ENCODE measurements around the gene CDC25B.

- TF ChIP-seq, protein P1, sequence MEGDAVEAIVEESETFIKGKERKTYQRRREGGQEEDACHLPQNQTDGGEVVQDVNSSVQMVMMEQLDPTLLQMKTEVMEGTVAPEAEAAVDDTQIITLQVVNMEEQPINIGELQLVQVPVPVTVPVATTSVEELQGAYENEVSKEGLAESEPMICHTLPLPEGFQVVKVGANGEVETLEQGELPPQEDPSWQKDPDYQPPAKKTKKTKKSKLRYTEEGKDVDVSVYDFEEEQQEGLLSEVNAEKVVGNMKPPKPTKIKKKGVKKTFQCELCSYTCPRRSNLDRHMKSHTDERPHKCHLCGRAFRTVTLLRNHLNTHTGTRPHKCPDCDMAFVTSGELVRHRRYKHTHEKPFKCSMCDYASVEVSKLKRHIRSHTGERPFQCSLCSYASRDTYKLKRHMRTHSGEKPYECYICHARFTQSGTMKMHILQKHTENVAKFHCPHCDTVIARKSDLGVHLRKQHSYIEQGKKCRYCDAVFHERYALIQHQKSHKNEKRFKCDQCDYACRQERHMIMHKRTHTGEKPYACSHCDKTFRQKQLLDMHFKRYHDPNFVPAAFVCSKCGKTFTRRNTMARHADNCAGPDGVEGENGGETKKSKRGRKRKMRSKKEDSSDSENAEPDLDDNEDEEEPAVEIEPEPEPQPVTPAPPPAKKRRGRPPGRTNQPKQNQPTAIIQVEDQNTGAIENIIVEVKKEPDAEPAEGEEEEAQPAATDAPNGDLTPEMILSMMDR (IDR thresholded peaks at IDR 0.05; ENCODE audit: extremely low read depth in 1 of 2, insufficient read depth in 1 of 2, low read depth in 1 of 2, low read length in 2 of 2): no peak
- no peak for TF ChIP-seq POLR2AphosphoS5 (IDR thresholded peaks at IDR 0.05; ENCODE audit: insufficient read depth, low read depth, low read length)
- no peak for TF ChIP-seq MAX (IDR thresholded peaks at IDR 0.05; ENCODE audit: insufficient read depth, insufficient read length)
- no peak for TF ChIP-seq POLR2A (IDR thresholded peaks at IDR 0.05; ENCODE audit: low read depth, low read length)
- TF ChIP-seq MYC (IDR thresholded peaks at IDR 0.05; ENCODE audit: low read depth, low read length): no peak
Observed at GRCh38 chr20:3748073-3748472, 48.0 kb upstream of the CDC25B start.
